Central memory CD4-positive, alpha-beta T cell (primary cell): ENCODE data around the gene WASF2.
"Not testable (repeated sequence)": the region's sequence is repeated elsewhere in the genome, so short reads cannot be mapped to it uniquely, and the experiment has no call there.

Experiments
- DNase-seq: peaks from one replicate; pipeline ENCODE4 v3.0.0; 2022

Gene WASF2

DNA sequence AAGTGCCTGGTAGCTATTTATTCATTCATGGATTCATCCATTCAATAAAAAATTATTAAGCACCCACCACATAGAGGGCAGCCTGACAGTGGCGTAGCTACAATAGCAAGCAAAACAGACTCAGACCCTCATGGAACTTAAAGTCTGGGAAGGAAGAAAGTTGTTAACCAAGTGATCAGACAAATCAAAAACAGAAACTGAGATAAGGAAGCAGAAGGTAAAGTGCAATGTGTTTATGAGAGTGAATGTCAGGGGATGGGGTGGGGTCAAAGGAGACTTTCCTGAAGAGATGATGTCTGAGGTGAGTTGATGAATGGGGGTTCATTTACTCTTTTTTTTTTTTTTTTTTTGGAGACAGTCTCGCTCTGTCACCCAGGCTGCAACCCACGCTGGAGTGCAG is 2.8 kb upstream of the WASF2 start:
- no peak for DNase-seq

DNA sequence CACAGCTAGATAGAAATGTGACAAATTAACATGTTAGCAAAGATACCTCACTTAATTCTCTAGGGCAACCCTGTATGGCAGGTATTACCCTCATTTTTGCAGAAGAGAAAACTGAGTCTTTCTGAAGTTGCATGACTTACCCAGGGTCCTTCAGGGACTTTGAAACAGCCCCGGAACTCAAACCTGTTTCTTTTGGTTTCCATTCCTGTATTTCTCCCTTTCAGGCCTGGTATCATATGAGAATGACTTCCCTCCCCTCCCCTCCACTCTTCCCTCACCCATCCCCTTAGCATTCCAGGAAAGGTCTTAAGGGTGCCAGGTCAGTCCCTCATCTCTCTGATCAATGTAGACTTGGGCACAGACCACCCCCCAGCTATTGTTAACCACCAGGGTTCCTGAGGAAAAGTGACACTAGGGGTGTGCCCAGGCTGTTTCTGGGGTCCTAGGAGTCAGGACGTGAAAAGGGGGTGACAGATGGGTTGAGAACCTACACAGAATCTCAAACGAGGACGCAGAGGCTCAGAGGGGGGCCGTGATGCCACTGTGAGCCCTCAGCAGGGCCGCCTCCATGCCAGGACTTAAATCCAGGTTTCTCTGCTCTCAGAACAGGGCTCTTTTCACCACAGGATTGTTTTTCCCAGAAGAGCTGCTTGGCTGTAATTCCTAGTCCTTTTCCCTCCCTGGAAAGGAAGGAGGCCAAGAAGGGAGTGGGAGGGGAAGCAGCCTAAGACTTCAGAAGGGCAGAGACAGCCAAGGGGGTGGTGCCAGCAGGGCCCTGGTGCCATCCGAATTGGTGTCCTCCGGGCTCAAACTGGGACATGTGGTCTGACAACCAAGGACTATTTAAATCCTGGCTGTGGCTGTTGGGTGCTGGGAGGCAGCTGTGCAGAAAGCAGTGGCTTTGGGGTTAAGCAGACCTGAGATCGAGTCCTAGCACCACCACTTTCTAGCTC is 2.1 kb upstream of the WASF2 start:
- DNase-seq = no peak

DNA sequence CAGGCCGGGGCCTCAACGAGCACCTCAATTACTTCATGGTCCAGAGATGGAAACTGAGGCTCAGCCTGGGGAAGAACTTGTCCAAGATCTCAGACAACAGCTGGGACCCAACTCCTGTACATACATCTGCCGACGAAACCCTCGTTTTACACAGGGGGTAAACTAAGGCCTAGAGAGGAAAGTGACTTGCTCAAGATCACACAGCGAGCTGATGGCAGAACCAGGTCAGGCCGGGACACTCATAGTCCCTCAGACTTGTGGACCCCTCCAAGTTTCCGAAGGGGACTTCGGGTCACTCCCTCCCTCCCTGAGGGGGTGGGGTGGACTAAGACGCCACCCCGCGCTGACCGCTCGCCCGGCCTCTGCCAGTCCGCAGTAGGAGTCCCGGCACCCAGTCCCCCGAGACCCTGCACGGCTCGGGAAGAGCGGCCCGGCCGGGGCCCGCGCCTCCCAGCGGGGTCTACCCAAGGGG is 430 bp downstream of the WASF2 start:
- DNase-seq = peak; percentile 42

DNA sequence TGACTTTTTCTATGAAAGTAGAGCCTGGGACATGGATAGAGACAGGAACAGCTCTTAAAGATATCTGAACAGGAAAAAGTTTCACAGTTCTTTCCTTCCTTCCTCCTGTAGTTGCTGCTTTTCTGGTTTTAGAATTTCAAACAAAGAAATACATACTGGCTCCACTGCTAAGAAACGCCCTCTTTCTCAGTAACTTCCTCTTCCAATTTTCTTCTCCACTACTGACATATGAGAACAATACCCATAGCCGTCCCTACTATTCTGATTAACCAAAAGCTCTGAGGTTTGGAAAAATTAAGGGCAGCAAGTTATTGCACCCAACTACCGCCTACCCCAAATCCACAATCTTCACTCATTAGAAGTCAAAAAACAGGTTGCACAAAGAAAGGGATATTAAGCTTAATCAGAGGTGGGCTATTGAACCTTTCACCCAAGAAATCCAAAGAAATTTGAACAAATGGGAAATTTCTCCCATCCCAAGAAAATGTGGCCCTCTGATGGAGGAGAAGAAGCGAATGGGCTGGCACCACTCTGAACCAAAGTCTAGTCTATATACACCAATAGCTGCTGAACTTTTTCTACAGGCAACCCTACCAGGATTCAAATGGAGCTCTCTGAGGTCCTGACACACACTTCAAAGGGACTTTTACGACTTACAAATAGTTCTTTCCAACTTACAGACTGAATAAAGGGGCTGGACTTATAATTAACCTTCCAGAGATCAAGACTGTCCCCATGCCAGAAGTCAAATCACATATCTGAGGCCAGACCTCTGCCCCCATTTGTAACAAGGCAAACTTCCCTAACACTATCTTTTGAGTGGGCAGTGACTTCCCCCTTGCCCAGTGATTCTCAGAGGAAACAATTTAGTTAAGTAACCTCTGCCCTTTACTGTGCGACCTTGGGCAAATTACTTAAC is 1.7 kb downstream of the WASF2 start:
- peak; percentile 16 for DNase-seq

DNA sequence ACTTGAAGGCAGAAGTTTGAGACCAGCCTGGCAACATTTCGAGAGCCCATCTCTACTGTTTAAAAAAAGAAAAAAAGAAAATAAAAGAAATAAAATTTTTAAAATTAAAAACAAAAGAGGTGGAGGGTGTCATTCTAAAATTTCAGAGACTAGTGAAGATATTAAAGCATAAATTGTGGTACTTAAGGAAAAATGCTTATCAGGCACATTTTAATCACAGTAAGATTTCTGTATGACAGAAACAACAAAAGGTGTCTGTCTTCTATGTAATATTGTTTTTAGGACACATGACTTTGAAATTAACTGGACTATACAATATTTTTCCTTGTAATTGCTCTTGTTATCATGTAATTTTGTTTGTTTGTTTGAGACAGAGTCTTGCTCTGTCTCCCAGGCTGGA is 4.6 kb downstream of the WASF2 start:
- DNase-seq = no peak

DNA sequence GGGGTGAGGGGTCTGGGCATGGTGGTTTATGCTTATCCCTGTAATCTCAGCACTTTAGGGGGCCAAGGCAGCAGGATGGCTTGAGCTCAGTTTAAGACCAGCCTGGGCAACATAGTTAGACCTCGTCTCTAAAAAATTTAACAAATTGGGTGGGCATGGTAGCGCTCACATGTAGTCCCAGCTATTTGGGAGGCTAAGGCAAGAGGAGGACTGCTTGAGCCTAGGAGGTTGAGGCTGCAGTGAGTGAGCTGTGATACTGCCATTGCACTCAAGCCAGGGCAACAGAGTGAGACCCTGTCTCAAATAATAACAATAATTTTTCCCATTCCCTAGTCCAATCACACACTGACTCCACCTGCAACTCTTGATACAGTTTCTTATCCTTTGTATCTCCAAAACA is 6.3 kb downstream of the WASF2 start:
- no peak for DNase-seq

DNA sequence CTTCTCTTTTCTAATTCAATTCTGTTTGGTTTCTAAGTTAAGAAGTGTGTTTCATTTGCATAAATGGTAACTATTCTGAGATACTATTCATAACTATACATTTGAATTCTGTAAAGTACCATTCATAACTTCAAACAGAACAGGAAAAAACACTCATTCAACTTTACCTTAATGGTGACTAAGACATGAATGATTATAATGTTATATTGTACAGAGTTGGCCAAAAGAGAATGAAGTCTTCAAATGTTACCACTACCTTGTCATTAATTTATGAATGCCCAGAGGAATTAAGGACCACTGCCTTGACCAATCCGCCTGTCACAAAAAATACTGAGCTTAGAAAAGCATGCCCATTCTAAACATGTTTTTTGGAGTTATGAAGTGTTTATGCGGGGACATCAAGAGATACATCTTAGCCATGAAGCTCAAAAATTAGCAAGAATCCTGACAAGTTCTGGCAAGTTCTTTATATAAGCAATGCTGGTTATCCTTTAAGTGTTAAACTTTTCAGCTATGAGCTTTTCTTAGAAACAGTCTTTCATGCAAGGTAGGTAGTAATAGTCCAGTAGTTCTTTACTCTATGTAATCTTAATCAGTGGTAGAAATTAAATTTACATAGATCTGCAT is 7.9 kb downstream of the WASF2 start:
- DNase-seq = no peak

DNA sequence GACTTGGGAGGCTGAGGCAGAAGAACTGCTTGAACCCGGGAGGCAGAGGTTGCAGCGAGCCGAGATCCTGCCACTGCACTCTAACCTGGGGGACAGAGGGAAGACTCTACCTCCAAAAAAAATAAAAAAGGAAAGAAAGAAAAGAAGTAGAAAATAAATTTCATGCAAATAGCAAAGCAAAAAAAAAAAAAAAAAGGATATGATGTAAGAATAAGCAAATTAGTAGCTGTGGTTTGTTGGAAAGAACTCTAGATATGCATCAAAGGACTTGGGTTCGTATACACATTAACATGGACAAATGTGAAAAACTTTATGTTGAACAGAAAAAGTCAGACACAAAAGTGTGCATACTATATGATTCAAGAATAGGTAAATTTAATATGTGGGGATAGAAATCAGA is 11.9 kb downstream of the WASF2 start:
- no peak for DNase-seq

DNA sequence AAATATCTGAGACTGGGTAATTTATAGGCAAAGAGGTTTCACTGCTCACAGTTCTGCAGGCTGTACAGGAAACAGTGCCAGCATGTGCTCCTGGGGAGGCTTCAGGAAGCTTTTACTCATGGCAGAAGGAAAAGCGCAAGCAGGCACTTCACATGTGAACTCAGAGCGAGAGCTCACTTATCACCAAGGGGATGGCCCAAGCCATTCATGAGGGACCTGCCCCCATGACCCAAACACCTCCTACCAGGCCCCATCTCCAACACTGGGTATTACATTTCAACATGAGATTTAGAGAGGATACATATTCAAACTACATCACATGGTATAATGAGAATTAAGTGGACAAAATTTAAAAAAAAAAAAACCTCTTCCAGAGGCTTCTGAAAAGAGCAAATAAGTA is 13.7 kb downstream of the WASF2 start:
- DNase-seq = no peak

DNA sequence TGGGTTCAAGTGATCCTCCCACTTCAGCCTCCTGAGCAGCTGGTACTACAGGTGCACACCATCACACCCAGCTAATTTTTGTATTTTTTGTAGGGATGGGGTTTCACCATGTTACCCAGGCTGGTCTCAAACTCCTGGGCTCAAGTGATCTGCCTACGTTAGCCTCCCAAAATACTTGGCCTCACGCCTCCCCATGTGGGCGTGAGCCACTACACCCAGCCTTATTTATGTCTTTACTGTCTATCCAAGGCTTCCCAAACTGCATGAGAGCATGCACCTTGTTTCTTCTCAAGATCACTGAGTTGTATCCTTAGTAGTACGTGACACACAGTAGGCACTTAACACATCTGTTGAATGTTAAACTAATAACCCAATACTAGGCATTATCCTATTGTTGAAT is 14.2 kb downstream of the WASF2 start:
- no peak for DNase-seq

DNA sequence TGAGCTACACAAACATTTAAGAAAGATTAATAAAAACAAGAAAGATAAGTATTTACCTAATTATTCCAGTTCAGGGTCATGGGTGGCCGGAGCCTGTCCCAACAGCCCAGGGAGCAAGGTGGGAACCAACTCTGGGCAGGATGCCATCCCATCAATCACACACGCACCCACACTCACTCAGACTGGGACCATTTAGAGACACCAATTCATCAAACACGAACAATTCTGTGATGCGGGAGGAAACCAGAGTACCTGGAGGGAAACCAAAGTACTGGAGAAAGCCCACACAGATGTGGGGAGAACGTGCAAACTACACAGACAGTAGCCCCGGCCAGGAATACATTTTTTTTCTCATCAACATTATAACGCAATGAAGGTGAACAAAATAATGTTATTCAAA is 16.2 kb downstream of the WASF2 start:
- no peak for DNase-seq

DNA sequence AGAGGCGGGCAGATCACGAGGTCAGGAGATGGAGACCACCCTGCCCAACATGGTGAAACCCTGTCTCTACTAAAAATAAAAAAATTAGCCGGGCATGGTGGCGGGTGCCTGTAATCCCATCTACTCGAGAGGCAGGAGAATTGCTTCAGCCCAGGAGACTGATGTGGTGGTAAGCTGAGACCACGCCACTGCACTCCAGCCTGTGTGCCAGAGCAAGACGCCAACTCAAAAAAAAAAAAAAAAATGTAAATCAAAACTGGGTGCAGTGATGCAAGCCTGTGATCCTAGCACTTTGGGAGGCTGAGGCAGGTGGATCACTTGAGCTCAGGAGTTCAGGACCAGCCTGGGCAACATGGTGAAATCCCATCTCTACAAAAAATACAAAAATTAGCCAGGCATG is 17.9 kb downstream of the WASF2 start:
- DNase-seq = not testable (repeated sequence)

DNA sequence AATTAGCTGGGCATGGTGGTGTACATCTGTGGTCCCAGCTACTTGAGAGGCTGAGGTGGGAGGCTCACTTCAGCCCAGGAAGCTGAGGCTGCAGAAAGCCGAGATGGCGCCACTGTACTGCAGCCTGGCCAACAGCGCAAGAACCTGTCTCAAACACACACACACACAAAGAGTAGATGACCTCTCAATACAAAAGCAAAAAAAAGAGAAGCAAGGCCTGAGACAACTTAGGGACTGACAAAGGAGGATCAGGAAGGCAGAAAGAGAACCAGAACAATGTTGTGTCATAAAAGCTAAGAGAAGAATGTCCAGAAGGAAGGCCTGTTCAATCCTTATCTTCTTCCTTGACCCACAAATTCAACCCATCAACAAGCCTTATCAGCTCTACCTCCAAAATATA is 18.5 kb downstream of the WASF2 start:
- no peak for DNase-seq

DNA sequence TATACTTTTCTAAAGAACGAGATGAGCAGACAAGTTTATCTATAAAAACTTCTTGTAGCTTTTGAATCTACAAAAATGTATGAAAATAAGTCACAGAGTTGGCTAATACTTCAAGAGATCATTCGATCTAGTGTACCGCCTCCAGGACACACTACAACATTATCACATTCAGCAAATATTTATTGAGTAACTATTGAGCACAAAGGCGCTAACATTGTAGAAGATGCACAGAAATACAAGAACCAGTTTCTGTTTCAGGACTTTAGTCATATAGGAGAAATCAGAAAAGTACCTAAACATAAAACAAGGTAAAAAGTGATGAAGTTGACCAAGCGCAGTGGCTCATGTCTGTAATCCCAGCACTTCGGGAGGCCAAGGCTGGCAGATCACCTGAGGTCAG is 20.6 kb downstream of the WASF2 start:
- DNase-seq = no peak

DNA sequence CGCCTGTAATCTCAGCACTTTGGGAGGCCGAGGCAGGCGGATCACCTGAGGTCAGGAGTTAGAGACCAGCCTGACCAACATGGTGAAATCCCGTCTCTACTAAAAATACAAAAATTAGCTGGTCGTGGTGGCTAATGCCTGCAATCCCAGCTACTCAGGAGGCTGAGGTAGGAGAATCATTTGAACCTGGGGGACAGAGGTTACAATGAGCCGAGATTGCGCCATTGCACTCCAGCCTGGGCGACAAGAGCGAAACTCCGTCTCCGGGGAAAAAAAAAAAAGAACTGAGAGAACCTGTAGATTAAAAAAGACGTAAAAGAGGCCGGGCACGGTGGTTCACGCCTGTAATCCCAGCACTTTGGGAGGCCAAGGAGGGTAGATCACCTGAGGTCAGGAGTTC is 21.6 kb downstream of the WASF2 start:
- not testable (repeated sequence) for DNase-seq

DNA sequence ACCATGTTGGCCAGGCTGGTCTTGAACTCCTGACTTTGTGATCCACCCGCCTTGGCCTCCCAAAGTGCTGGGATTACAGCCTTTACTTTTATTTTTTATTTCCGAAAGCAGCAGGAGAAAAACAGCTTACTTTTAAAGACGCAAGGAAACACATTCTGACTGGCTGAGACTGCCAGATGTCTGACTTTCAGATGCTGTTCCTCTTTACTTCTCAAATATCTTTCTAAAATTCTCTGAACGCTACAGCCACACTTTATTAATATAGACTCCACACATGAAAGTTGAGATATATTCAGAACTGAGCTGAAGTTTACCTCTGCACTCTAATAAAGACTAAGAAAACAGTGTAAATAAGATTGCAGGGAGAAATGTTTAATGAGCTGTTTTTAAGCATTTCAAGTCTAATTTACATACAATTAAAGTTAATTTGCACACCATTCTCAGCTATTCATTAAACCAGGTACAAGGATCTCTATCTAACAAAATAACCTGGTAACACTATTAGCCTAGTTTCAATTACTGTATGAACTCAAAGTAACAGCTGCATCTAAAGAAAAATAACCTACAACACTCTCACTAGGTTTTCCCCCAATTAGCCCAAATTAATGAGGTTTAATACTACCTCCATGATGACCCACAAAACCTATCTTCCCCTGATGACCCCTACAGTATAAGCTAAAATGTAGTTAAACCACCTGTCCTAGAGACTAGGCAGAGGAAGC is 24.9 kb downstream of the WASF2 start:
- no peak for DNase-seq

DNA sequence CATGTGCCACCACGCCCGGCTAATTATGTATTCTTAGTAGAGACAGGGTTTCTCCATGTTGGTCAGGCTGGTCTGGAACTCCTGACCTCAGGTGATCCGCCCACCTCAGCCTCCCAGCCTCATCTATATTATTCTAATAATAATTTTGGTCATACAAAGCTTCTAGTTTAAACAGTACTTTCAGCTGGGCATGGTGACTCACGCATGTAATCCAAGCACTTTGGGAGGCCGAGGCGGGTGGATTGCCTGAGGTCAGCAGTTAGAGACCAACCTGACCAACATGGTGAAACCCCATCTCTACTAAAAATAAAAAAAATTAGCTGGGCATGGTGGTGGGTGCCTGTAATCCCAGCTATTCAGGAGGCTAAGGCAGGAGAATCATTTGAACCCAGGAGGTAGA is 26.1 kb downstream of the WASF2 start:
- not testable (repeated sequence) for DNase-seq

DNA sequence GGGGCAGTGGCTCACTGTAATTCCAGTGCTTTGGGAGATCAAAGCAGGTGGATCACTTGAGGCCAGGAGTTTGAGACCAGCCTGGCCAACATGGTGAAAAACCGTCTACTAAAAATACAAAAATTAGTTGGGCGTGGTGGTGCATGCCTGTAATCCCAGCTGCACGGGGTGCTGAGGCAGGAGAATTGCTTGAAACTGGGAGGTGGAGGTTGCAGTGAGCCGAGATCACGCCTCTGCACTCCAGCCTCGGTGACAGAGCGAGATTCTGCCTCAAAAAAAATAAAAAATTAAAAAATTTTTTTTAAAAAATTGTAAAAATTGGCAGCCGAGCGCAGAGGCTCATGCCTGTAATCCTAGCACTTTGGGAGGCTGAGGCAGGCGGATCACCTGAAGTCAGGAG is 31.4 kb downstream of the WASF2 start:
- DNase-seq = not testable (repeated sequence)

DNA sequence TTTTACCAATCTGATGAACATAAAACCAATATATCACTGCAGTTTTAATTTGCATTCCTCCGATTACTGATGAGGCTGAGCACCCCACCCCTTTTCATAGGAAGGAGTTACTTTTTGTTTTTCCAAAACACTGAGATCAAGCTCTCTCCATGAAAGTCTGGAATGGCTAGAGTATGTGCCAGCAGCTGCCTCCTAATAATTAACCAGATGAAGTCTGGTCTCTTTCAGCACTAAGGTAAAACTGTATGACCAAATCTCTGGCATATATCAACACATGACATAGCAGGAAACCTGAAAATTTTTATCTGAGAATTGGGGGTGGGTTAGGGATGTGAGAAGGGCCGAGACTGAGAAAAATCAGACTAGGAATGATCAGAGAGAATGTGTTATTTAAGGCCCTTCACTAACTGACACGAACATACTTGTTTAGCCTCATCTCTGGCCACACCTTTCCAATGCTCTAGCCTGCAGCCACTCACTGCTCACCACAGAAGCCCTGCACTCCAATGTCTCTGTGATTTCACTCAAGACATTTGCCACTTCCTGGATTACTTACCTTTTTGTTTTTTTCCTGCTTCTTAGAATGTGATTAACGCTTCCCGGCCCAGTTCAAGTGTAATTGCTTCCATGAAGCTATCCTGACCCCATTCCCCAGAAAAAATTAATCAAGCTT is 34.7 kb downstream of the WASF2 start:
- peak; percentile 39 for DNase-seq

DNA sequence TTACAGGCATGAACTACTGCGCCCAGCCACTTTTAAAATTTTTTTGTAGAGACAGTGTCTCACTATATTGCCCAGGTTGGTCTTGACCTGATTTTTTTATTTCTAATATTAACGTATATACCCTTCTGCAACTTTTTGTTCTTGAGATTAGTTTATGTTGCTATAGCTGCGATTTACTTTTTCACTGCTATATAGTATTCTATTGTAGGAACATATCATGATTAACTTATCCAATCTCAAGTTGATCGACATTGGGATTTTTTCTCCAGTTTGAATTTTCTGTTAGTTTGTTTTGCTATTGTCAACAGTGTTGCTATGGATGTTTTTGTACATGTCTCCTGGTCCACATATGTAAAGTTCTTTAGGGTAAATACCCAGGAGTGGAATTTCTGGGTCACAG is 35.4 kb downstream of the WASF2 start:
- DNase-seq = no peak

DNA sequence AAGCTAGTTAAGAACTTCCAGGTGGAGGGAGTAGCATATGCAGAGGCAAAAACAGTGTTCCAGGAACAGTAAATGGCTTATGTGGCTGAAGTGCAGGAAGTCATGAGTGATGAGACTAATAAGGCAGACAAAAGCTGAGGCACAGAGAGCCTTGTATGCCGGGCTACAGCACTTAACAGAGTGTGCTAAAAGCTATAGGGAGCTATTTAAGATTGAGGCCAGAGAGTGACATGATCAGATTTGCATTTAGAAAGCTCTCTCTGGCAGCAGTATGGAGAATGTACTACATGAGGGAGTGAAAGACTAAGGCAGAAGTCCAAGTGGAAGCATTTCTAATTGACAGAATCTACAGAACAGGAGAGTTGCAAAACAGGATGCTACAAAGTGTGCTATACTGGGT is 38.6 kb downstream of the WASF2 start:
- DNase-seq = no peak

DNA sequence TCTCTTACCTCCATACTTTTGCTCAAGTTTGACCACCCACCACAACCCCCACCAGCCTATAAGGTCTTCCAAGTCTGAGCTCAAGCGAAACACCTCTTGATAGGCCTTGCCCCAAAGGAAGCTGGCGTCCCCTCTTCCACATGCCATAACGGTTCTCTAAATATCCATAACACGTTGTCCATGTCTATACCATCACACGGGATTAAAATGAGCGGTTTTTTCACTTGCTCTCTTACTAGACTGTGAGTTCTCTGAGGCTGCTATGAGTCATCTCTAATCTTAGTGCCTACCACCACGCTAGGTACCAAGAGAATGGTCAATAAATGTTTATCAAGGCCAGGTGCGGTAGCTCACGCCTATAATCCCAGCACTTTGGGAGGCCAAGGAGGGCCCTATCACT is 41.0 kb downstream of the WASF2 start:
- DNase-seq = no peak
